ENCODE data around the gene AFF1. TPM values are rescaled to one million over a fixed set of nuclear protein-coding genes. Genes with fewer than 3 reads are reported as not detected.

Gene AFF1
- total RNA-seq, 4 donors from 2014 or later = 59.7 to 78.1 (median 65.9) TPM

GRCh38 chr4:86893136-86893535 is 41.7 kb upstream of the AFF1 start:
- no peak for ATAC-seq
- Histone ChIP-seq H3K36me3 (no peaks in the 10 kb centered on the region), H3K4me1 (peaks cover 0 to 20% (median 2%) of the 10 kb centered on the region in 3 donors), H3K27ac (no peak overlapping the region), H3K9me3 (no peaks in the 10 kb centered on the region), H3K4me3 (no peak overlapping the region), H3K27me3 (no peaks in the 10 kb centered on the region)
- 92 to 93% methylated on average over 6 to 16 of the region's 19 CpGs for WGBS, 2 donors (ENCODE audit: low coverage in 1 of 2)
- TF ChIP-seq POLR2AphosphoS5 (IDR thresholded peaks at IDR 0.05) (no peak), CTCF (IDR thresholded peaks at IDR 0.05) (no peak), POLR2A (IDR thresholded peaks at IDR 0.05) (no peak), EP300 (IDR thresholded peaks at IDR 0.05) (no peak)

- TF ChIP-seq POLR2A (IDR thresholded peaks at IDR 0.05) = no peak
- TF ChIP-seq CTCF (IDR thresholded peaks at IDR 0.05) = no peak
- no peak for TF ChIP-seq POLR2AphosphoS5 (IDR thresholded peaks at IDR 0.05)
- TF ChIP-seq EP300 (IDR thresholded peaks at IDR 0.05) = no peak
- H3K9me3 ChIP-seq = no peaks in the 10 kb centered on the region
- no peak overlapping the region for H3K4me3 ChIP-seq
- no peak for ATAC-seq
- no peaks in the 10 kb centered on the region for H3K27me3 ChIP-seq
- H3K4me1 ChIP-seq = peaks cover 0 to 20% (median 2%) of the 10 kb centered on the region in 3 donors
- no peak overlapping the region for H3K27ac ChIP-seq
- H3K36me3 ChIP-seq = no peaks in the 10 kb centered on the region
These were observed 40.4 kb upstream of the AFF1 start for GRCh38 chr4:86894455-86894854.

GRCh38 chr4:86895692-86896488 is 38.9 kb upstream of the AFF1 start:
- TF ChIP-seq CTCF (IDR thresholded peaks at IDR 0.05) (peak; percentile 56 to 80 (median 72)), EP300 (IDR thresholded peaks at IDR 0.05) (no peak)
- Histone ChIP-seq H3K27me3 (no peaks in the 10 kb centered on the region), H3K27ac (no peak overlapping the region), H3K9me3 (no peaks in the 10 kb centered on the region), H3K36me3 (no peaks in the 10 kb centered on the region), H3K4me3 (no peak overlapping the region), H3K4me1 (peaks cover 0 to 18% (median 2%) of the 10 kb centered on the region in 3 donors)
- WGBS, 2 donors (ENCODE audit: low coverage in 1 of 2) = 67 to 78% methylated on average over 4 to 6 of the region's 6 CpGs
- ATAC-seq = peak; percentile 32

GRCh38 chr4:86896596-86896995 is 38.2 kb upstream of the AFF1 start:
- no peaks in the 10 kb centered on the region for H3K36me3 ChIP-seq
- no peak overlapping the region for H3K4me3 ChIP-seq
- TF ChIP-seq EP300 (IDR thresholded peaks at IDR 0.05) = no peak
- TF ChIP-seq POLR2AphosphoS5 (IDR thresholded peaks at IDR 0.05) = no peak
- TF ChIP-seq CTCF (IDR thresholded peaks at IDR 0.05) = no peak
- no peak for TF ChIP-seq POLR2A (IDR thresholded peaks at IDR 0.05)
- H3K27me3 ChIP-seq = no peaks in the 10 kb centered on the region
- 45 to 55% methylated on average over 4 of the region's 4 CpGs for WGBS, 2 donors (ENCODE audit: low coverage in 1 of 2)
- no peak overlapping the region for H3K27ac ChIP-seq
- ATAC-seq = no peak
- no peaks in the 10 kb centered on the region for H3K9me3 ChIP-seq
- H3K4me1 ChIP-seq = peaks cover 0 to 11% (median 2%) of the 10 kb centered on the region in 3 donors

- TF ChIP-seq CTCF (IDR thresholded peaks at IDR 0.05) = no peak
- no peak for TF ChIP-seq POLR2A (IDR thresholded peaks at IDR 0.05)
- TF ChIP-seq EP300 (IDR thresholded peaks at IDR 0.05) = no peak
- no peak for TF ChIP-seq POLR2AphosphoS5 (IDR thresholded peaks at IDR 0.05)
- ATAC-seq = no peak
- no peaks in the 10 kb centered on the region for H3K36me3 ChIP-seq
- H3K27ac ChIP-seq = no peak overlapping the region
- no peaks in the 10 kb centered on the region for H3K4me1 ChIP-seq
- no peaks in the 10 kb centered on the region for H3K27me3 ChIP-seq
- 95% methylated on average over 3 of the region's 4 CpGs; no CpG with 5 or more reads in 1 of the 2 donors for WGBS, 2 donors (ENCODE audit: low coverage in 1 of 2)
- no peak overlapping the region for H3K4me3 ChIP-seq
- H3K9me3 ChIP-seq = no peaks in the 10 kb centered on the region
These were observed 36.2 kb upstream of the AFF1 start for GRCh38 chr4:86898562-86898961.

All from gastroesophageal sphincter (tissue), 4 donors.